Trophoblast cell (in vitro differentiated cells and primary cell): ENCODE measurements around the gene ZNF827.
A peak's percentile ranks its signal among the peaks of the same experiment; 100 is the strongest.

ENCODE experiments used
- DNase-seq, 2 donors: peaks; one replicate each; pipeline ENCODE4 v3.0.0-alpha.2; 2016
- H2AFZ ChIP-seq: 2 replicates; pipeline ENCODE4 v1.6.1; 2013; ENCODE audit warnings: low read length, moderate library complexity, mild to moderate bottlenecking; ENCODE audit not compliant: insufficient read depth, poor library complexity
- H2AK5ac ChIP-seq: 2 replicates; pipeline ENCODE4 v1.6.1; 2013; ENCODE audit warnings: mild to moderate bottlenecking, low read length
- H2BK120ac ChIP-seq: 2 replicates; pipeline ENCODE4 v1.6.1; 2013; ENCODE audit warnings: low read length, mild to moderate bottlenecking, moderate library complexity; ENCODE audit not compliant: insufficient read depth, poor library complexity
- H2BK12ac ChIP-seq: 2 replicates; pipeline ENCODE4 v1.6.1; 2013; ENCODE audit warnings: mild to moderate bottlenecking, low read length, moderate library complexity
- H2BK5ac ChIP-seq: 2 replicates; pipeline ENCODE4 v1.6.1; 2013; ENCODE audit warnings: low read length, low read depth, moderate library complexity, mild to moderate bottlenecking; ENCODE audit not compliant: poor library complexity
- H3K14ac ChIP-seq: 2 replicates; pipeline ENCODE4 v1.6.1; 2013; ENCODE audit warnings: mild to moderate bottlenecking, low read length
- H3K18ac ChIP-seq: 2 replicates; pipeline ENCODE4 v1.6.1; 2013; ENCODE audit warnings: mild to moderate bottlenecking, low read length
- H3K23ac ChIP-seq: 2 replicates; pipeline ENCODE4 v1.6.1; 2013; ENCODE audit warnings: low read length
- H3K27ac ChIP-seq: 2 replicates; pipeline ENCODE4 v1.5.1; 2013; ENCODE audit warnings: low read depth, mild to moderate bottlenecking, inconsistent platforms, low read length, moderate library complexity
- H3K27me3 ChIP-seq: 2 replicates; pipeline ENCODE4 v1.6.1; 2013; ENCODE audit warnings: inconsistent platforms, mild to moderate bottlenecking, low read length, moderate library complexity; ENCODE audit not compliant: insufficient read depth
- H3K36me3 ChIP-seq, 2 experiments: 1 replicate in 1 of 2; 2 replicates in 1 of 2; pipeline ENCODE4 v1.6.1; 2013; ENCODE audit warnings: low read length in 2 of 2, mild to moderate bottlenecking in 2 of 2, moderate library complexity in 1 of 2; ENCODE audit not compliant: insufficient read depth in 2 of 2, control insufficient read depth in 1 of 2
- H3K4ac ChIP-seq: 2 replicates; pipeline ENCODE4 v1.6.1; 2013; ENCODE audit warnings: low read depth, mild to moderate bottlenecking, low read length, moderate library complexity
- H3K4me1 ChIP-seq, 2 experiments: 1 replicate in 1 of 2; 2 replicates in 1 of 2; pipeline ENCODE4 v1.6.1; 2013; ENCODE audit warnings: low read length in 2 of 2, mild to moderate bottlenecking in 2 of 2, moderate library complexity in 1 of 2; ENCODE audit not compliant: insufficient read depth in 2 of 2, control insufficient read depth in 1 of 2
- H3K4me2 ChIP-seq: 2 replicates; pipeline ENCODE4 v1.6.1; 2013; ENCODE audit warnings: inconsistent platforms, mild to moderate bottlenecking, low read length, moderate library complexity
- H3K4me3 ChIP-seq: 2 replicates; pipeline ENCODE4 v1.5.1; 2013; ENCODE audit warnings: mild to moderate bottlenecking, low read depth, low read length, inconsistent platforms
- H3K79me1 ChIP-seq: one replicate; pipeline ENCODE4 v1.6.1; 2013; ENCODE audit warnings: low read length
- H3K79me2 ChIP-seq: 2 replicates; pipeline ENCODE4 v1.6.1; 2013; ENCODE audit warnings: low read length, mild to moderate bottlenecking; ENCODE audit not compliant: control insufficient read depth, insufficient read depth, poor library complexity
- H3K9ac ChIP-seq: 2 replicates; pipeline ENCODE4 v1.6.1; 2013; ENCODE audit warnings: mild to moderate bottlenecking, low read length
- H3K9me3 ChIP-seq: 2 replicates; pipeline ENCODE4 v1.6.1; 2013; ENCODE audit warnings: low read depth, mild to moderate bottlenecking, control low read depth, inconsistent platforms, low read length; ENCODE audit not compliant: insufficient read depth
- H4K12ac ChIP-seq: 2 replicates; pipeline ENCODE4 v1.6.1; 2013; ENCODE audit warnings: low read depth, mild to moderate bottlenecking, low read length, moderate library complexity
- H4K8ac ChIP-seq: 2 replicates; pipeline ENCODE4 v1.6.1; 2013; ENCODE audit warnings: low read depth, mild to moderate bottlenecking, low read length, moderate library complexity
- H4K91ac ChIP-seq: one replicate; pipeline ENCODE4 v1.6.1; 2013; ENCODE audit warnings: low read depth, mild to moderate bottlenecking, low read length, moderate library complexity
- WGBS: extraction: QIAGEN DNeasy Blood & Tissue Kit; methylation state at CpG from one replicate; pipeline ENCODE4 v1.1.7; 2013; ENCODE audit warnings: missing lambda C conversion rate; ENCODE audit not compliant: insufficient read length, insufficient coverage; ENCODE audit errors: extremely low coverage; 5-methylcytosine and 5-hydroxymethylcytosine counted together

ZNF827 gene

GRCh38 chr4:145730026-145730425 is 208.6 kb downstream of the ZNF827 start:
- Histone ChIP-seq H3K36me3 (no peaks in the 10 kb centered on the region), H3K79me2 (peaks cover 7% of the 10 kb centered on the region), H2BK5ac (no peak overlapping the region), H2BK120ac (no peak overlapping the region), H3K79me1 (peaks cover 27% of the 10 kb centered on the region), H3K14ac (no peak overlapping the region), H3K27ac (no peak overlapping the region), H3K4me2 (no peak overlapping the region), H4K12ac (no peak overlapping the region), H3K4ac (no peak overlapping the region), H2AFZ (no peak overlapping the region), H3K18ac (no peak overlapping the region), H2BK12ac (no peak overlapping the region), H3K9ac (no peak overlapping the region), H4K91ac (no peak overlapping the region), H3K9me3 (no peaks in the 10 kb centered on the region), H3K27me3 (no peaks in the 10 kb centered on the region), H4K8ac (no peak overlapping the region), H3K23ac (no peak overlapping the region), H3K4me1 (peaks cover 12 to 16% of the 10 kb centered on the region in 2 experiments), H3K4me3 (no peak overlapping the region), H2AK5ac (no peak overlapping the region)
- no CpG with 5 or more reads among the region's 5 CpGs for WGBS
- peak in 1 of 2 donors; percentile 12 for DNase-seq

GRCh38 chr4:145723336-145723735 is 215.3 kb downstream of the ZNF827 start:
- Histone ChIP-seq H3K9ac (no peak overlapping the region), H3K79me2 (no peaks in the 10 kb centered on the region), H2BK120ac (no peak overlapping the region), H3K79me1 (no peaks in the 10 kb centered on the region), H3K23ac (no peak overlapping the region), H3K4me1 (no peaks in the 10 kb centered on the region), H4K12ac (no peak overlapping the region), H4K8ac (no peak overlapping the region), H4K91ac (no peak overlapping the region), H2BK5ac (no peak overlapping the region), H3K27ac (no peak overlapping the region), H3K4ac (no peak overlapping the region), H3K14ac (no peak overlapping the region), H3K4me2 (no peak overlapping the region), H2AFZ (no peak overlapping the region), H2BK12ac (no peak overlapping the region), H3K4me3 (no peak overlapping the region), H3K18ac (no peak overlapping the region), H3K27me3 (no peaks in the 10 kb centered on the region), H3K36me3 (no peaks in the 10 kb centered on the region), H2AK5ac (no peak overlapping the region), H3K9me3 (no peaks in the 10 kb centered on the region)
- peak in 1 of 2 donors; percentile 84 for DNase-seq
- WGBS = no CpG with 5 or more reads among the region's 2 CpGs

- H3K9me3 ChIP-seq = no peaks in the 10 kb centered on the region
- H3K4me3 ChIP-seq = no peak overlapping the region
- no peak overlapping the region for H3K4me2 ChIP-seq
- no peak overlapping the region for H2AFZ ChIP-seq
- H3K18ac ChIP-seq = no peak overlapping the region
- H4K8ac ChIP-seq = no peak overlapping the region
- no peaks in the 10 kb centered on the region for H3K4me1 ChIP-seq
- no peak overlapping the region for H2BK12ac ChIP-seq
- no peak overlapping the region for H4K12ac ChIP-seq
- no CpG with 5 or more reads among the region's 1 CpG for WGBS
- no peak overlapping the region for H4K91ac ChIP-seq
- H3K27me3 ChIP-seq = no peaks in the 10 kb centered on the region
- H3K79me1 ChIP-seq = no peaks in the 10 kb centered on the region
- H2BK5ac ChIP-seq = no peak overlapping the region
- no peak overlapping the region for H3K23ac ChIP-seq
- no peak overlapping the region for H3K14ac ChIP-seq
- no peaks in the 10 kb centered on the region for H3K79me2 ChIP-seq
- H3K4ac ChIP-seq = no peak overlapping the region
- no peak overlapping the region for H2AK5ac ChIP-seq
- no peak for DNase-seq
- no peak overlapping the region for H3K9ac ChIP-seq
- H3K27ac ChIP-seq = no peak overlapping the region
- no peaks in the 10 kb centered on the region for H3K36me3 ChIP-seq
- no peak overlapping the region for H2BK120ac ChIP-seq
Measured at GRCh38 chr4:145722561-145722960, 216.1 kb downstream of the ZNF827 start.

- Histone ChIP-seq H3K4ac (no peak overlapping the region), H3K36me3 (no peaks in the 10 kb centered on the region), H4K91ac (no peak overlapping the region), H3K27ac (no peak overlapping the region), H3K9ac (no peak overlapping the region), H3K4me3 (no peak overlapping the region), H2AK5ac (no peak overlapping the region), H3K79me2 (no peaks in the 10 kb centered on the region), H2BK5ac (no peak overlapping the region), H3K4me2 (no peak overlapping the region), H4K8ac (no peak overlapping the region), H3K14ac (no peak overlapping the region), H3K27me3 (no peaks in the 10 kb centered on the region), H2BK12ac (no peak overlapping the region), H2BK120ac (no peak overlapping the region), H3K23ac (no peak overlapping the region), H3K18ac (no peak overlapping the region), H3K79me1 (no peaks in the 10 kb centered on the region), H3K4me1 (no peaks in the 10 kb centered on the region), H4K12ac (no peak overlapping the region), H3K9me3 (no peaks in the 10 kb centered on the region), H2AFZ (no peak overlapping the region)
- WGBS = no CpG with 5 or more reads among the region's 3 CpGs
- no peak for DNase-seq
Measured at GRCh38 chr4:145720656-145721055, 218.0 kb downstream of the ZNF827 start.
